H1 (cell line): Measurements from ENCODE around the gene UBE2A. TPM values are rescaled to one million over a fixed set of nuclear protein-coding genes. Genes with fewer than 3 reads are reported as not detected.

Source experiments
- CHD1 ChIP-seq: IDR thresholded peaks from 2 replicates; pipeline ENCODE4 v1.6.1; 2012; ENCODE audit warnings: low read depth, low read length, improper control_type of control experiment
- PHF8 ChIP-seq: fragments of 200-600 bp; sonication (generic); conservative IDR thresholded peaks from 2 replicates; pipeline ENCODE4 v1.7.1; 2012; ENCODE audit warnings: low read depth, mild to moderate bottlenecking, inconsistent platforms, low read length, moderate library complexity
- polyA plus RNA-seq, 7 experiments: library from polyadenylated mRNA; depleted of rRNA in 3 of 7; stranded (reverse) in 5 of 7; unstranded in 2 of 7; fragments of >200 nt in 5 of 7; fragments of 200-250 nt in 2 of 7; gene quantifications; 1 replicate in 5 of 7; 2 replicates in 1 of 7; 4 replicates in 1 of 7; pipeline versions ENCODE4 v1.2.1 to v1.2.3, GENCODE V29; 2011 to 2013; ENCODE audit warnings: missing spikeins in 2 of 7, mixed read lengths in 2 of 7
- total RNA-seq: library from RNA; stranded (reverse); fragmentation: NEBNext Ultra II Directional; extraction: Animal tissue kit (Norgen Biotek cat#: 25700); gene quantifications from 2 replicates; pipeline ENCODE4 v1.2.1, GENCODE V29; 2021

Gene UBE2A
- total and polyA plus RNA-seq, 2 of the 8 experiments (the other 6 are each of a cell fraction or from before 2014, with no cell fraction given) = 24.8 to 43.9 TPM

GRCh38 chrX:119549327-119550016 is 24.9 kb upstream of the UBE2A start (continued):
- TF ChIP-seq PHF8 (no peak), CHD1 (no peak)
